Activated CD8-positive, alpha-beta memory T cell treated with anti-CD3 and anti-CD28 coated beads for 48 hours (primary cell): ENCODE data around the gene AFAP1L1.

ENCODE experiments used
- DNase-seq, 3 experiments: peaks; one replicate each; pipeline ENCODE4 v3.0.0-alpha.2; 2020; ENCODE audit warnings: low read depth in 2 of 3, low spot score in 2 of 3

AFAP1L1 gene

GRCh38 chr5:149283626-149284480 lies 12.2 kb downstream of the AFAP1L1 start:
- DNase-seq: no peak

- no peak for DNase-seq
These were observed 12.8 kb downstream of the AFAP1L1 start for GRCh38 chr5:149284501-149284900.

GRCh38 chr5:149285153-149285552 lies 13.5 kb downstream of the AFAP1L1 start:
- no peak for DNase-seq

GRCh38 chr5:149288436-149288835 lies 16.8 kb downstream of the AFAP1L1 start:
- DNase-seq: no peak

DNA sequence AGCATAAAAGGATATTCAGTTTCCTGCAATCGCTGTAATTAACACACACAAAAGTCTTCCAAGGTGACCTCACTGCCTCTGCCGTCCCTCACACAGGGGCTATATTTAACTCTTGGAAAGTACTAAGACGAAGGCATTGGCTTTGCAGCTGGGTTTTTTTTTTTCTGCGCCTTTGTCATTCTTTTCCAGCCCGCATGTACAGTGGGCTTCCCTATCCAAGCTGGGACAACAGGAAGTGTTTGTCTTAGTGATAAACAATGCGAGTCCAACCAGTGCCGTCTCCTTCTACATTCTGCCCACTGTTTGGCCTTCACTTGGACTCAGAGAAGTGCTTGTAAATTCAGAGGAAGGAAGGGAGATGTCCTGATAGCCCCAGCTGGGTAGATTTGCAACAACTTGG lies 17.6 kb downstream of the AFAP1L1 start:
- no peak for DNase-seq

DNA sequence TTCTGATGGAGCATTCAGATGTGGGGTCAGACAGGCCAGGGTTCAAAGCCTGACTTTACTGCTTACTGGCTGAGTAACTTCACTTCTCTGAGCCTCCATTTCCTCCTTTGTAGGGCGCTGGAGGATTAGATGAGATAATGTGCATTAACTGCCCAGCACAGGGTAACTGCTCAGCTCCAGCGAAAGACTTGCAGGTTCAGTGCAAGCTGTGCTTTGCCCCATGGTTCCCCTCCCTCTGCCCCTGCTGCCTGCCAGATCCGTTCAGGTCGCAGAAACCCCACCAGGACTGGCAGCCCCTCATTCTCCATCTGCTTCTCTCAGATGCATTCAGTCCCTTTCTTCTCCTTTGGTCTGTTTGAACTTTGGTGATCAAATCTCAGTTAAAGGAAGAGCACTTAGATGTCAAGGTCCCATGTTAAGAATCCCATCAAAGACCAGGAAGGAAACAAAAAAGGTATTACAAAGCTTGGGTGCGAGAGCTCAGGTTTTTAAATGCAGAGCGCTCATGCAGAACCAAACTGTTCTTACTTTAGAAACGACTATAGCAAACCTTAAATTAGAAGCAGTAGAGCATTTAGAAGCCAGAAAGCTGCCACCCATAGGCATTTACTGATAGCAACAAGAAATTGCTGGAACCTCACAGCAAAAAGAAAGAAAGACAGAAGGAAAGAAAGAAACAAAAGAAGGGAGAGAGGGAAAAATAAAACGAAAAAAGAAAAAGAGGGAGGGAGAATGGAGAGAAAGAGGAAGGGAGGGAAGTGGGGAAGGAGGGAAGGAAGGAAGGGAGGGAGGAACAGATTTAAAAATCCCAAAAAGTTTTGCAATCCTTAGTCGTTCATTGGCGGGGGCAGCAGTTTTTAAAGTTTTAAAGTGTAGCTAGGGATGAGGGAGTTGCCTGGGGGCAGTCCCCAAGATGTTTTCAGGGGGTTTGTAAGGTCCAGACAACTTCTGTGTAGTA lies 23.5 kb downstream of the AFAP1L1 start:
- DNase-seq: no peak

DNA sequence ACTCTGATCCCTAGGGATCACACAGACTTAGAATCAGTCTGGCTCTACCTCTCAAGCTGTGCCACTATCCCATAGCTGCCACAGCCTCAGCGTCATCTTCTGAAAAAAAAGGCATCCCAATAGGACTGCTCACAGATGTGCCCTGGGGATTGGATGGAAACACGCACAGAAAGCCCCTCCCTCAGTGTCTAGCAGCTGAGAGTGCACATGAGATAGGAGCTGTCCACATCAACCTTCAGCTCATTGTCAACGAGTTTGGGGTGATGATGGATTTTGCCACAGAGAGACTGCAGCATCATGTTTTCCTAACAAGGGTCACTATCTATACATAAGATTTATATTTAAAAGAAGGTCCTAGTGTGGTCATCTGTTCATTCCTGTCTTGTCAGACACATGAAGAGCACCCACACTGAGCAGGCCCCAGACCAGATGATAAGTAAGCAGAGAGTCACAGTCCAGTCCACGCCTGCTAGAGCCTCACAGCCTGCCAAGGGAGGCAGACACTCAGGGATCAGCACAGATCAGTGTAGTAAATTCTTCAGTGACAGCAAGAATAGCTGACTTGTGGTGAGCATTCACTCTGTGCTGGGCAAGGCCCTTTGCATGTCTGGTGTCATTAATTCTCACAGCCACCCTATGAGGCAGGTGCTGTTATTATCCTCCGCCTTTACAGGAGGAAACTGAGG lies 25.8 kb downstream of the AFAP1L1 start:
- no peak for DNase-seq

DNA sequence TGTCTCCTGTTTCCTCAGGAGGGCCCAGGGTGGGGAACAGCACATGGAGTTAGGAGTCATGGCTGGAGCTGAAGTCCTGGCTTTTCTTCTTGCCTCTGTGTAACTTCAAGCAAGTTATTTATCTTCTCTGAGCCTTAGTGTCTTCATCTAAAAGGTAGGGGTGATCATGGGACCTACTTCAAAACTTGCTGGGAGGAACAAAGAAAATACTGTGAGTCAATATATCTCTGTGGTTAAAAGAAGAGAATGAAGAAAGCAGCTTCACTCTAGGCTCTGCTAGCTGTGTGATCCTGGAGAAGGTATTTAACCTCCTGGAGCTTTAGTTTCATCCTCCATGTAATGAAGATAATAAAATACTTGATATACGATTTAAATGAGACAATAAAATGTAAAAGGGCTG lies 26.5 kb downstream of the AFAP1L1 start:
- DNase-seq: no peak

- no peak for DNase-seq
These were observed 27.3 kb downstream of the AFAP1L1 start for GRCh38 chr5:149298842-149299404.

DNA sequence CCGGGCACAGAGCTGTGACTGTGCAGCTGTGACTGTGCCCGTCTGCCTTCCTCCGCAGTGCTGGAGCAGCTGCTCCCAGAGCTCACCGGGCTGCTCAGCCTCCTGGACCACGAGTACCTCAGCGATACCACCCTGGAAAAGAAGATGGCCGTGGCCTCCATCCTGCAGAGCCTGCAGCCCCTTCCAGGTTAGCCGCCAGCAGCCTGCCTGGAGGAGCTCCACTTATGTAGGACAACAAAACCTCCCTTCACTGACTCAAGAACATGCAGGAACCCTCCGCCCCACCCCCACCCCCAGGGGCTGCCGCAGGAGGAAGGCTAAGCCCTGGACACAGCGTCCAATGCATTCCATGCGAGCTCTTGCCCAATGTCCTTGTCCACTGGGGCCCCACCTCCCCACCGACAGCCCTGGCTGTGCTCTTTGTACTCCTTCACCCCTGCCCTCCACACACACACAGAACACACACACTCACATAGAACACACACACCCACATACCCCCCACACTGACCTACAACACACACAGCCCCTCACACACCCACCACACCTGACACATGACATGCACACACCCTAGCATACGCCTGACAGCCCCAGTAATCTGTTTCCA lies 27.9 kb downstream of the AFAP1L1 start:
- DNase-seq: no peak

GRCh38 chr5:149300441-149300840 lies 28.8 kb downstream of the AFAP1L1 start:
- no peak for DNase-seq

GRCh38 chr5:149301049-149301743 lies 29.5 kb downstream of the AFAP1L1 start:
- no peak for DNase-seq

GRCh38 chr5:149301744-149302380 lies 30.2 kb downstream of the AFAP1L1 start:
- no peak for DNase-seq

GRCh38 chr5:149302641-149303040 lies 31.0 kb downstream of the AFAP1L1 start:
- no peak for DNase-seq

DNA sequence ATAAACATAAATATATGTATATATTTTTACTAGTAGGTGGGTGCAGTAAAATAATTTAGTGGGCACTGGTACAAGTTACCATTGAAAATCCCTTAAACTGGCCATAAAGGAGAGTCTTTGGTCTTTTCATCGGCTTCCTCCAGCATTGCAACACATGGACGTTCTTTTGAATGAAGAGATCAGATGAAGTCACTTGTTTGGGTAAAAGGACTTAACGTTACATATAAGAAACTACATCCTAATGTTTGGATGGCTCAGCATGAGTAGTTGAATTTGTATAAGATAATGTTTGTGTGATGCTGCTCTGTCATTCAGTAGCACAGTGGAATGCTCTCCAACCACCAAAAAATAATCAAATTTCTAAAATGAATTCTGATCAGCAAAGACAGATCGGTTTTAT lies 31.6 kb downstream of the AFAP1L1 start:
- no peak for DNase-seq

- no peak for DNase-seq
These were observed 32.8 kb downstream of the AFAP1L1 start for GRCh38 chr5:149304195-149305078.

DNA sequence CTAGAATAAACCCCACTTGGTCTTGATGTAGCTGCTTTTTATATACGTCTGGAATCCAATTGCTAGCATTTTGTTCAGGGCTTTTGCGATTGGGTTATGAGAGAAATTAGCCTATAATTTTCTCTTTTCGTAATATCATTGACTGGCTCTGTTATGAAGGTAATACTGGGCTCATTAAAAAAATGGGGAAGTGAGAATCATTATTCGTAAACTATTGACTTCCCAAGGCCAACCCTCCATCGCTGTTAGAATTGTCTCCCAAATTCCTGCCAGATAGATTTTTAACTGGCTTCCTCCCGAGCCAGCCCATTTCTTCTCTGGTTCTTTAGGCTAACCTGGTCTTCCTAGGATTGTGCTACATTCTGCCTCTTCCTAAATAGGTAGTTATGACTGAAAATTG lies 37.7 kb downstream of the AFAP1L1 start:
- no peak for DNase-seq

- no peak for DNase-seq
These were observed 38.8 kb downstream of the AFAP1L1 start for GRCh38 chr5:149310488-149310887.
